ENCODE results near the gene SOCS4.
A peak's percentile ranks its signal among the peaks of the same experiment; 100 is the strongest.

SOCS4 gene

GRCh38 chr14:55053018-55053417 lies 26.0 kb downstream of the SOCS4 start:
- Histone ChIP-seq H3K79me2 (ENCODE audit: control insufficient read depth, low read length) (peaks cover 66% of the 10 kb centered on the region), H3K36me3 (ENCODE audit: control insufficient read depth, low read length) (peaks cover 49% of the 10 kb centered on the region)

GRCh38 chr14:55053500-55053899 lies 26.5 kb downstream of the SOCS4 start:
- no peaks in the 10 kb centered on the region for H3K27me3 ChIP-seq (ENCODE audit: control insufficient read depth, low read length)
- TF ChIP-seq CTCF (IDR thresholded peaks at IDR 0.05; ENCODE audit: low read depth, low read length, poor library complexity, severe bottlenecking) (no peak), EZH2phosphoT487 (IDR thresholded peaks at IDR 0.05; ENCODE audit: borderline replicate concordance, low read length) (no peak)

More at GRCh38 chr14:55053018-55053417, 26.0 kb downstream of the SOCS4 start:
- H3K27me3 ChIP-seq (ENCODE audit: control insufficient read depth, low read length): no peaks in the 10 kb centered on the region
- TF ChIP-seq EZH2phosphoT487 (IDR thresholded peaks at IDR 0.05; ENCODE audit: borderline replicate concordance, low read length): no peak
- TF ChIP-seq CTCF (IDR thresholded peaks at IDR 0.05; ENCODE audit: low read depth, low read length, poor library complexity, severe bottlenecking): no peak
- peak overlapping the region; percentile 72 for H3K4me2 ChIP-seq (ENCODE audit: low read length)
- H3K27ac ChIP-seq (ENCODE audit: low read depth, low read length): no peak overlapping the region
- peaks cover 15% of the 10 kb centered on the region for H3F3A ChIP-seq (ENCODE audit: control insufficient read depth, insufficient read depth)
- no peaks in the 10 kb centered on the region for H3K9me2 ChIP-seq (replicated peaks; ENCODE audit: control insufficient read depth, low read length)
- H3K9me3 ChIP-seq (ENCODE audit: control insufficient read depth, insufficient read depth, low read length): no peaks in the 10 kb centered on the region
- H3K4me3 ChIP-seq (ENCODE audit: low read length): peak overlapping the region; percentile 98
- H3K4me1 ChIP-seq (ENCODE audit: control insufficient read depth, low read length): peaks cover 21% of the 10 kb centered on the region
- peaks cover 27% of the 10 kb centered on the region for H4K20me1 ChIP-seq (ENCODE audit: control insufficient read depth, insufficient read depth, low read depth, low read length)

DNA sequence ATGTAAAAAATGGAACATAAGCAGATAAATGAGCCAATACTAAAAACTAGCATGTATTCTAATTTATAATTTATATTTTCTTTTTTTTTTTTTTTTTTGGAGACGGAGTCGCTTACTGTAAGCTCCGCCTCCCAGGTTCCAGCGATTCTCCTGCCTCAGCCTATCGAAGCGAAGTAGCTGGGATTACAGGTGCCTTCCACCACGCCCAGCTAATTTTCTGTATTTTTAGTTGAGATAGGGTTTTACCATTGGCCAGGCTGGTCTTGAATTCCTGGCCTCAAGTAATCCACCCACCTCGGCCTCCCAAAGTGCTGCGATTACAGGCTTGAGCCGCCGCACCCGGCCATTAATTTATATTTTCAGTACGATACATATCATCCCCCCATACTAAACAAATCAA lies 27.1 kb downstream of the SOCS4 start:
- Histone ChIP-seq H3K4me1 (ENCODE audit: control insufficient read depth, low read length) (peaks cover 21% of the 10 kb centered on the region), H4K20me1 (ENCODE audit: control insufficient read depth, insufficient read depth, low read depth, low read length) (peaks cover 29% of the 10 kb centered on the region), H3F3A (ENCODE audit: control insufficient read depth, insufficient read depth) (peaks cover 5% of the 10 kb centered on the region), H3K27ac (ENCODE audit: low read depth, low read length) (no peak overlapping the region), H3K4me3 (ENCODE audit: low read length) (no peak overlapping the region), H3K36me3 (ENCODE audit: control insufficient read depth, low read length) (peaks cover 53% of the 10 kb centered on the region), H3K9me3 (ENCODE audit: control insufficient read depth, insufficient read depth, low read length) (no peaks in the 10 kb centered on the region), H3K27me3 (ENCODE audit: control insufficient read depth, low read length) (no peaks in the 10 kb centered on the region), H3K4me2 (ENCODE audit: low read length) (no peak overlapping the region), H3K9me2 (replicated peaks; ENCODE audit: control insufficient read depth, low read length) (no peaks in the 10 kb centered on the region), H3K79me2 (ENCODE audit: control insufficient read depth, low read length) (peaks cover 76% of the 10 kb centered on the region)
- TF ChIP-seq CTCF (IDR thresholded peaks at IDR 0.05; ENCODE audit: low read depth, low read length, poor library complexity, severe bottlenecking) (no peak), EZH2phosphoT487 (IDR thresholded peaks at IDR 0.05; ENCODE audit: borderline replicate concordance, low read length) (no peak)

More at GRCh38 chr14:55053500-55053899, 26.5 kb downstream of the SOCS4 start:
- H3K4me3 ChIP-seq (ENCODE audit: low read length): peak overlapping the region; percentile 98
- H3K4me1 ChIP-seq (ENCODE audit: control insufficient read depth, low read length): peaks cover 21% of the 10 kb centered on the region
- peaks cover 53% of the 10 kb centered on the region for H3K36me3 ChIP-seq (ENCODE audit: control insufficient read depth, low read length)
- peaks cover 70% of the 10 kb centered on the region for H3K79me2 ChIP-seq (ENCODE audit: control insufficient read depth, low read length)
- H3K4me2 ChIP-seq (ENCODE audit: low read length): peak overlapping the region; percentile 72
- H4K20me1 ChIP-seq (ENCODE audit: control insufficient read depth, insufficient read depth, low read depth, low read length): peaks cover 29% of the 10 kb centered on the region
- H3K9me3 ChIP-seq (ENCODE audit: control insufficient read depth, insufficient read depth, low read length): no peaks in the 10 kb centered on the region
- no peak overlapping the region for H3K27ac ChIP-seq (ENCODE audit: low read depth, low read length)
- H3K9me2 ChIP-seq (replicated peaks; ENCODE audit: control insufficient read depth, low read length): no peaks in the 10 kb centered on the region
- H3F3A ChIP-seq (ENCODE audit: control insufficient read depth, insufficient read depth): peaks cover 11% of the 10 kb centered on the region
